SK-N-SH (cell line): ENCODE data around the gene DZIP3. TPM values are rescaled to one million over a fixed set of nuclear protein-coding genes. Genes with fewer than 3 reads are reported as not detected.

Experiments
- CTCF ChIA-PET: fragments of 300-600, 350-600 bp; formaldehyde crosslinking; extraction: SDS; loops from one replicate; lab custom pipeline; 2021; lab: Yijun Ruan, JAX
- POLR2A ChIA-PET: fragments of 350-600 bp; sonication (Branson Sonifier 250); formaldehyde crosslinking; extraction: SDS; loops from one replicate; lab custom pipeline; 2020; ENCODE audit warnings: antibody characterized with exemption, inconsistent platforms; lab: Yijun Ruan, JAX
- DNase-seq: peaks from one replicate; pipeline ENCODE4 v3.0.0; 2012
- H2AFZ ChIP-seq: fragments of 200-600 bp; sonication (generic); 2 replicates; pipeline ENCODE4 v1.8.1; 2016; ENCODE audit warnings: antibody characterized with exemption, mild to moderate bottlenecking, low read depth
- H3F3A ChIP-seq: fragments of 200-600 bp; sonication (generic); replicated peaks from 2 replicates; pipeline ENCODE3; 2016; ENCODE audit warnings: antibody characterized with exemption, mild to moderate bottlenecking; ENCODE audit not compliant: insufficient read depth
- H3K27ac ChIP-seq, 2 experiments: fragments of 200-500 bp in 1 of 2; fragments of 200-600 bp in 1 of 2; sonication (Bioruptor generic) in 1 of 2; sonication (generic), shearing (Covaris generic) in 1 of 2; 2 replicates each; pipeline versions ENCODE4 v1.5.1 to v1.6.1; 2014 to 2016; ENCODE audit warnings: low read depth in 2 of 2, inconsistent platforms in 1 of 2, low read length in 1 of 2, mild to moderate bottlenecking in 1 of 2, mixed read lengths in 1 of 2
- H3K27me3 ChIP-seq: fragments of 200-600 bp; sonication (generic), shearing (Covaris generic); 2 replicates; pipeline ENCODE4 v1.6.1; 2016; ENCODE audit warnings: mixed run types; ENCODE audit not compliant: insufficient read depth
- H3K36me3 ChIP-seq, 2 experiments: fragments of 200-500 bp in 1 of 2; fragments of 200-600 bp in 1 of 2; sonication (Bioruptor generic) in 1 of 2; sonication (generic) in 1 of 2; replicated peaks in 1 of 2; 2 replicates each; pipeline versions ENCODE3 to v1.5.1; 2014 to 2016; ENCODE audit warnings: low read length in 1 of 2, mild to moderate bottlenecking in 1 of 2; ENCODE audit not compliant: insufficient read depth in 2 of 2, control insufficient read depth in 1 of 2
- H3K4me1 ChIP-seq, 2 experiments: fragments of 200-500 bp in 1 of 2; fragments of 200-600 bp in 1 of 2; sonication (Bioruptor generic) in 1 of 2; sonication (generic), shearing (Covaris generic) in 1 of 2; 2 replicates each; pipeline versions ENCODE4 v1.5.1 to v1.6.1; 2014 to 2016; ENCODE audit warnings: low read depth in 1 of 2, low read length in 1 of 2, mixed run types in 1 of 2; ENCODE audit not compliant: insufficient read depth in 2 of 2, control insufficient read depth in 1 of 2
- H3K4me2 ChIP-seq: fragments of 200-600 bp; sonication (generic), shearing (Covaris generic); 2 replicates; pipeline ENCODE4 v1.6.1; 2017; ENCODE audit warnings: mixed run types
- H3K4me3 ChIP-seq, 2 experiments: fragments of 200-500 bp in 1 of 2; fragments of 200-600 bp in 1 of 2; sonication (Bioruptor generic) in 1 of 2; sonication (generic), shearing (Covaris generic) in 1 of 2; 2 replicates each; pipeline versions ENCODE4 v1.5.1 to v1.8.1; 2014 to 2016; ENCODE audit warnings: low read depth in 2 of 2, inconsistent platforms in 1 of 2, low read length in 1 of 2, mild to moderate bottlenecking in 1 of 2, mixed read lengths in 1 of 2, moderate library complexity in 1 of 2
- H3K79me2 ChIP-seq: fragments of 200-600 bp; sonication (generic); 2 replicates; pipeline ENCODE4 v1.8.1; 2017; ENCODE audit warnings: mild to moderate bottlenecking; ENCODE audit not compliant: insufficient read depth
- H3K9ac ChIP-seq: fragments of 200-600 bp; sonication (generic); 2 replicates; pipeline ENCODE4 v1.6.1; 2017; ENCODE audit warnings: mixed run types
- H3K9me2 ChIP-seq: fragments of 200-600 bp; sonication (generic); 2 replicates; pipeline ENCODE4 v1.6.1; 2017; ENCODE audit warnings: mixed run types
- H3K9me3 ChIP-seq: fragments of 200-600 bp; sonication (generic); 2 replicates; pipeline ENCODE4 v1.6.1; 2017; ENCODE audit warnings: mixed run types, mild to moderate bottlenecking, moderate library complexity
- H4K20me1 ChIP-seq: fragments of 200-600 bp; sonication (generic); 2 replicates; pipeline ENCODE4 v1.6.1; 2017; ENCODE audit warnings: mild to moderate bottlenecking, mixed run types; ENCODE audit not compliant: insufficient read depth
- FOXJ3 ChIP-seq: sonication (generic); formaldehyde crosslinking; IDR thresholded peaks from 2 replicates; pipeline ENCODE4 v1.5.1; 2020; ENCODE audit warnings: mild to moderate bottlenecking, missing genetic modification reagents
- GATA2 ChIP-seq: sonication (generic); formaldehyde crosslinking; IDR thresholded peaks from 2 replicates; pipeline ENCODE4 v1.5.0; 2020; ENCODE audit warnings: mild to moderate bottlenecking, missing genetic modification reagents
- IRF3 ChIP-seq: fragments of 150-350 bp; IDR thresholded peaks from 2 replicates; pipeline ENCODE4 v1.6.1; 2016; ENCODE audit warnings: mild to moderate bottlenecking, low read depth, low read length
- MEF2A ChIP-seq: IDR thresholded peaks from 2 replicates; pipeline ENCODE4 v1.4.0; 2012; ENCODE audit warnings: low read depth, borderline replicate concordance
- MXI1 ChIP-seq: IDR thresholded peaks from 2 replicates; pipeline ENCODE4 v1.6.1; 2012; ENCODE audit warnings: mild to moderate bottlenecking, low read depth, low read length, improper control_type of control experiment
- NFIC ChIP-seq: IDR thresholded peaks from 2 replicates; pipeline ENCODE4 v1.4.0; 2012; ENCODE audit warnings: borderline replicate concordance
- NRF1 ChIP-seq: IDR thresholded peaks from 2 replicates; pipeline ENCODE4 v1.6.1; 2012; ENCODE audit warnings: low read depth, mild to moderate bottlenecking, low read length
- RCOR1 ChIP-seq: fragments of 150-350 bp; IDR thresholded peaks from 2 replicates; pipeline ENCODE4 v1.6.1; 2017; ENCODE audit warnings: antibody characterized with exemption, low read length
- RXRA ChIP-seq: IDR thresholded peaks from 2 replicates; pipeline ENCODE4 v1.4.0; 2012; ENCODE audit warnings: low read depth, mild to moderate bottlenecking, borderline replicate concordance
- SIN3A ChIP-seq: IDR thresholded peaks from 2 replicates; pipeline ENCODE4 v1.6.1; 2012; ENCODE audit warnings: low read depth, mild to moderate bottlenecking, low read length, moderate library complexity, borderline replicate concordance
- SMC3 ChIP-seq: IDR thresholded peaks from 2 replicates; pipeline ENCODE4 v1.6.1; 2012; ENCODE audit warnings: low read depth, low read length, improper control_type of control experiment
- TAF1 ChIP-seq: IDR thresholded peaks from 2 replicates; pipeline ENCODE4 v1.6.1; 2012; ENCODE audit warnings: low read depth, mild to moderate bottlenecking, low read length, moderate library complexity, borderline replicate concordance
- TCF12 ChIP-seq: IDR thresholded peaks from 2 replicates; pipeline ENCODE4 v1.4.0; 2012
- TEAD4 ChIP-seq: IDR thresholded peaks from 2 replicates; pipeline ENCODE4 v1.4.0; 2012; ENCODE audit warnings: mild to moderate bottlenecking, borderline replicate concordance; ENCODE audit not compliant: insufficient read depth
- YY1 ChIP-seq: IDR thresholded peaks from 2 replicates; pipeline ENCODE4 v1.4.0; 2012; ENCODE audit warnings: low read depth, mild to moderate bottlenecking
- WGBS: methylation state at CpG from one replicate; pipeline ENCODE4 v1.1.6; 2017; ENCODE audit warnings: low lambda C conversion rate; 5-methylcytosine and 5-hydroxymethylcytosine counted together
- polyA plus RNA-seq, 3 experiments: library from polyadenylated mRNA; depleted of rRNA; stranded (reverse); fragments of >200 nt; gene quantifications; 2 replicates each; pipeline ENCODE4 v1.2.3, GENCODE V29; 2012
- TF ChIP-seq, protein P1 (sequence below): IDR thresholded peaks from 2 replicates; pipeline ENCODE4 v1.4.0; 2012; ENCODE audit warnings: low read depth, borderline replicate concordance
- TF ChIP-seq, protein P2 (sequence below): IDR thresholded peaks from 2 replicates; pipeline ENCODE4; 2012

DZIP3 gene
- polyA plus RNA-seq, 1 of the 3 experiments (the other 2 are of a cell fraction): 6.3 TPM

- Histone ChIP-seq H3K27me3 (no peaks in the 10 kb centered on the region), H3F3A (peaks cover 7% of the 10 kb centered on the region), H3K36me3 (no peaks in the 10 kb centered on the region), H3K9ac (no peak overlapping the region), H3K4me3 (no peak overlapping the region), H3K9me2 (no peaks in the 10 kb centered on the region), H4K20me1 (no peaks in the 10 kb centered on the region), H2AFZ (no peak overlapping the region)
- ChIA-PET POLR2A (no interaction called here), CTCF (interaction anchor here (0.8 kb wide), 1 partner anchor 11 kb away, joined by 4 read pairs; no protein-coding TSS in a partner anchor)
- DNase-seq: no peak
- 0% methylated on average over 1 of the region's 1 CpG for WGBS
- no peak for TF ChIP-seq FOXJ3 (CRISPR knock-in tag)
- no peak for TF ChIP-seq RCOR1
- no peak for TF ChIP-seq MXI1
- TF ChIP-seq NRF1: no peak
- TF ChIP-seq, protein P1, sequence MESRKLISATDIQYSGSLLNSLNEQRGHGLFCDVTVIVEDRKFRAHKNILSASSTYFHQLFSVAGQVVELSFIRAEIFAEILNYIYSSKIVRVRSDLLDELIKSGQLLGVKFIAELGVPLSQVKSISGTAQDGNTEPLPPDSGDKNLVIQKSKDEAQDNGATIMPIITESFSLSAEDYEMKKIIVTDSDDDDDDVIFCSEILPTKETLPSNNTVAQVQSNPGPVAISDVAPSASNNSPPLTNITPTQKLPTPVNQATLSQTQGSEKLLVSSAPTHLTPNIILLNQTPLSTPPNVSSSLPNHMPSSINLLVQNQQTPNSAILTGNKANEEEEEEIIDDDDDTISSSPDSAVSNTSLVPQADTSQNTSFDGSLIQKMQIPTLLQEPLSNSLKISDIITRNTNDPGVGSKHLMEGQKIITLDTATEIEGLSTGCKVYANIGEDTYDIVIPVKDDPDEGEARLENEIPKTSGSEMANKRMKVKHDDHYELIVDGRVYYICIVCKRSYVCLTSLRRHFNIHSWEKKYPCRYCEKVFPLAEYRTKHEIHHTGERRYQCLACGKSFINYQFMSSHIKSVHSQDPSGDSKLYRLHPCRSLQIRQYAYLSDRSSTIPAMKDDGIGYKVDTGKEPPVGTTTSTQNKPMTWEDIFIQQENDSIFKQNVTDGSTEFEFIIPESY: no peak
- no peak for TF ChIP-seq TAF1
- TF ChIP-seq GATA2 (CRISPR knock-in tag): no peak
- TF ChIP-seq TEAD4: no peak
- no peak for TF ChIP-seq SMC3
- TF ChIP-seq NFIC: no peak
- TF ChIP-seq, all 33 proteins: peak for 0
- no peak overlapping the region for H3K4me2 ChIP-seq
- no peak overlapping the region for H3K27ac ChIP-seq
- H3K9me3 ChIP-seq: no peaks in the 10 kb centered on the region
- peaks cover 0 to 15% of the 10 kb centered on the region in 2 experiments; a peak in 2 of 4 replicates for H3K4me1 ChIP-seq
- no peaks in the 10 kb centered on the region for H3K79me2 ChIP-seq
Measured at GRCh38 chr3:108722724-108723123, 133.2 kb downstream of the DZIP3 start.

DNA sequence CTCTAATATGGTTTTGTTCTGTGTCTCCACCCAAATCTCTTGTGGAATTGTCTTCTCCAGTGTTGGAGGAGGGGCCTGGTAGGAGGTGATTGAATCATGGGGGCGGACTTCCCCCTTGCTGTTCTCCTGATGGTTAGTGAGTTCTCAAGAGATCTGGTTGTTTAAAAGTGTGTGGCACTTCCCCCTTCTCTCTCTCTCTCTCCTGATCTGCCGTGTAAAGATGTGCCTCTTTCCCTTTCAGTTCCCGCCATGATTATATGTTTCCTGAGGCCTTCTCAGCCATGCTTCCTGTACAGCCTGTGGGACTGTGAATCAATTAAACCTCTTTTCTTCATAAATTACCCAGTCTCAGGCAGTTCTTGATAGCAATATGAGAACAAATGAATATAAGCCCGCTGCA, 134.6 kb downstream of the DZIP3 start:
- TF ChIP-seq MEF2A: no peak
- no peak for TF ChIP-seq IRF3
- TF ChIP-seq RXRA: no peak
- TF ChIP-seq YY1: no peak
- TF ChIP-seq SMC3: no peak
- no peak for TF ChIP-seq TCF12
- TF ChIP-seq TAF1: no peak
- TF ChIP-seq SIN3A: no peak
- TF ChIP-seq, protein P2, sequence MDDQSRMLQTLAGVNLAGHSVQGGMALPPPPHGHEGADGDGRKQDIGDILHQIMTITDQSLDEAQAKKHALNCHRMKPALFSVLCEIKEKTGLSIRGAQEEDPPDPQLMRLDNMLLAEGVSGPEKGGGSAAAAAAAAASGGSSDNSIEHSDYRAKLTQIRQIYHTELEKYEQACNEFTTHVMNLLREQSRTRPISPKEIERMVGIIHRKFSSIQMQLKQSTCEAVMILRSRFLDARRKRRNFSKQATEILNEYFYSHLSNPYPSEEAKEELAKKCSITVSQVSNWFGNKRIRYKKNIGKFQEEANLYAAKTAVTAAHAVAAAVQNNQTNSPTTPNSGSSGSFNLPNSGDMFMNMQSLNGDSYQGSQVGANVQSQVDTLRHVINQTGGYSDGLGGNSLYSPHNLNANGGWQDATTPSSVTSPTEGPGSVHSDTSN: no peak
- Histone ChIP-seq H3K4me2 (no peak overlapping the region), H3K4me3 (no peak overlapping the region), H3K9me2 (no peaks in the 10 kb centered on the region), H3K79me2 (no peaks in the 10 kb centered on the region), H3K9me3 (no peaks in the 10 kb centered on the region), H4K20me1 (no peaks in the 10 kb centered on the region), H3K27me3 (no peaks in the 10 kb centered on the region), H3K36me3 (no peaks in the 10 kb centered on the region), H3K4me1 (peaks cover 0 to 4% of the 10 kb centered on the region in 2 experiments; a peak in 2 of 4 replicates), H2AFZ (no peak overlapping the region), H3K9ac (no peak overlapping the region), H3K27ac (no peak overlapping the region), H3F3A (peaks cover 7% of the 10 kb centered on the region)
- 54% methylated on average over 4 of the region's 4 CpGs for WGBS
- ChIA-PET CTCF (no interaction called here), POLR2A (no interaction called here)
- DNase-seq: no peak
